DMS79 (cell line): ENCODE measurements around the gene ZYG11A.

Source experiments
- DNase-seq: peaks from one replicate; lab custom pipeline; 2025; lab: John Stamatoyannopoulos, UW

The ZYG11A gene

DNA sequence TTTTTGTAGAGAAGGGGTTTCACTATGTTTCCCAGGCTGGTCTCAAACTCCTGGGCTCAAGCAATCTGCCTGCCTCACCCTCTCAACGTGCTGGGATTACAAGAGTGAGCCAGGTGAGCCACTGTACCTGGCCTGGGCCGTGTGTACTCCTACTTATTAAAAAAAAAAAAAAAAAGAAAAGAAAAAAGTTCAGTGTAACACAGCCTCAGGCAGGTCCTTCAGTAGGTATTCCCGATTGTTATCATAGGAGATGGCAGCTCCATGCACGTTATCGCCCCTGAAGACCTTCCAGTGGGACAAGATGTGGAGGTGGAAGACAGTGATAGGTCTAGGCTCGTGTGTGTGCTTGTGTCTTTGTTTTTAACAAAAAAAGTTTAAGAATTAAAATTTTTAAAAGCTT is 75.6 kb downstream of the ZYG11A start:
- no peak for DNase-seq

DNA sequence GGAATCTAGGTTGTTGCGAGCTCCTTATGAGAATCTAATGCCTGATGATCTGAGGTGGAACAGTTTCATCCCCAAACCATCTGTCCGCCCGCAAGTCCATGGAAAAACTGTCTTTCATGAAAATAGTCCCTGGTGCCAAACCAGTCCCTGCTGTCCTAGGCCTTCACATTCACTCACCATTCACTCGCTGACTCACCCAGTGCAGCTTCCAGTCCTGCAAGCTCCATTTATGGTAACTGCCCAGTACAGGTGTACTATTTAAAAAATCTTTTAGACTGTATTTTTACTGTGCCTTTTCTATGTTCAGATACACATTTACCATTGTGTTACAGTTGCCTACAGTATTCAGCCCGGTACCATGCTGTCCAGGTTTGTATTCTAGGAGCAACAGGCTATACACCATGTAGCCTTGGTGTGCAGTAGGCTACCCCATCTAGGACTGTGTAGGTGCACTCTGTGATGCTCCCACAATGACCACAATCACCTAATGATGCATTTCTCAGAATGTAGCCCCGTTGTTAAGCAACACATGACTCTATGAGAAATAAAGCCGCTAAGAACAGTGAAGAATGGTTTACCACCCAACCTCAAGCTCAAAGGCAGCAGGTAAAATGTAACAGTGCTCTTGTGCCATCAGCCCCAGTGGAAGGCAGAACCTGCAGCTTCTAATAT is 76.6 kb downstream of the ZYG11A start:
- no peak for DNase-seq

DNA sequence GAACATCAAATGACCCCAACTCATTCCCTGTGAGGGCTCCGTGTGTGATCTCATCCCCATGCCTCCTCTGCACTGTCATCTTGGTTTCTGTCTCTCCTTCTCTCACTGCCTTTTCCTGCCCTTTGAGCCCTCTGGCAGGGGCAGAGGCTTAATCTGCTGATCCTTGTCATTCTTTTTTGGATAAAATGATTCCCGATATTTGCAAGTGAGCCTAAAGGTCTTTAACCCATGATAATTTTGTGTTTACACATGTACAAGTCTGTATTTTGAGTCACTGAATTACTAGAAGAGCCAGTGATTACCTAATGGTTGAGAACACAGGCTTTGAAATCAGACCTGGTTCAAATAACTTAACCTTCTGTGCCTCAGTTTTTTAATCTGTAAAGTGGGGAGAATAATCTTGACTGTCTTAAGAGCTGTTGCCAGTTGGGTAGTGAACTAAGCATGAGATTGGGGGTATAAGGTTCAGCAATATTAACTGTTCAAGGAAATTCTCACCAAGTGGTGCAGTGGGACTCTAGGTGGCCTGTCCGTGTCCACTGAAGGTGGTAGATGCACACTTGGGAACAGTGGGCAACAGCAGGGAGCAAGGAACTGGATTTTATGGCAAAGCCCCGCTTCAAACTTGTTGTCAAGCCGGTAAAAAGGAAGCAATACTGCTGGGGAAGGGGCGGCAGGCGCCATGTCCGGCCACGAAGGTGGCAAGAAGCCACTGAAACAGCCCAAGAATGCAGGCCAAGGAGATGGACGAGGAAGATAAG is 77.3 kb downstream of the ZYG11A start:
- DNase-seq: no peak

DNA sequence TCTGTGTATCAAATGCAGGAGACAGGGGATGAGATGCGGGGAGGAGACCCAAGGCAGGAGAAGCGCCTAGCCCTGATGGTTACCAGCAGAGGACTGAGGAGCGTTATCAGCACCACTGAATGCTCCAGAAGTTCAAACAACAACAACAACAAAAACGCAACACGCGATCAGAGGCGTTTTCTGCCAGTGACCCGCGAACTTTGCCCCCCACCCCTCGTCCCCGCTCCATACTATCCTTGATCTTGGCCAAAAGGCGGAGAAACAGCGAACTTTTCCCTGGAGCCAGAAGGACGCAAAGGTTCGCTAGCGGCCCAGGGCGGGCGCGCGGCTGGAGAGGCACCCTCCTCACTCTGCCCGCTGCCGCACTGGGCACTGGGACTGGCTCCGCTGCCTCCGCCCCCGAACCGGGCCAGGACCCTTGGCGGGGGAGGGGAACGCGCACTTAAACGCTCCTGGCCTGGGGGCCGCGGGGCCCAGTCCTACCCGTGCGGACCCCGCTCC is 78.3 kb downstream of the ZYG11A start:
- DNase-seq: no peak

DNA sequence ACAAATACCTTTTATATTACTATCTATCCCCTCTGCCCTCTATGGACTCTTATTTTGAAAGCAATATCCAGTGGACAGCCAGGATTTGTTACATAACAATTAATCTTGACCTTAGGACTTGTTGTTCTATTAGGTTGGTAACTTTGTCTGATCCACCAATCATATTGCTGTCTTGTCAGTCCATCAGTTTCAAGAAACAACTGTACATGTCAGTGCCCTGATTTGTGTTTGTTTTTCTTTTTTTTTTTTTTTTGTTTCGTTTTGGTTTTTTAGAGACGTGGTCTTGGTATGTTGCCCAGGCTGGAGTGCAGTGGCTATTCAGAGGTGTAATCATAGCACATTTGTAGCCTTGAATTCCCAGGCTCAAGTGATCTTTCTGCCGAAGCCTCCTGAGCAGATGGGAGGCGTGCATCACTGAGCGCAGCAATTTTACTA is 83.0 kb downstream of the ZYG11A start:
- peak; percentile 16 for DNase-seq

DNA sequence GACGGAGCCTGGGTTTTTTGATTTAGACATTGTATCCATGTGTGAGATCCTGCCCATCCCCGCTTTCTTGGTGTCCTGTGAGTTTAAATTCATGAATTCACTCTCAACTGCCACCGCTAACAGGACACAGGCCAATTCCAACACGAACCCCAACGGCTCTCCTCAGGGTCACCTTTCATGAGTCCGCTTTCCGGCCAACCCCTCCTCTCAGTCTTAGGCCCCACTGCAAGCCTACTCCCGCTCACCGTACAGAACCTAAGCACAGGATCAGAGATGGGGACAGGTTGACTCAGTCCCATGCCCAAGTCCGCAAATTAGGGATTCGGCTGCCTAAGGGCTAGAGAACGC is 84.3 kb downstream of the ZYG11A start:
- DNase-seq: no peak

DNA sequence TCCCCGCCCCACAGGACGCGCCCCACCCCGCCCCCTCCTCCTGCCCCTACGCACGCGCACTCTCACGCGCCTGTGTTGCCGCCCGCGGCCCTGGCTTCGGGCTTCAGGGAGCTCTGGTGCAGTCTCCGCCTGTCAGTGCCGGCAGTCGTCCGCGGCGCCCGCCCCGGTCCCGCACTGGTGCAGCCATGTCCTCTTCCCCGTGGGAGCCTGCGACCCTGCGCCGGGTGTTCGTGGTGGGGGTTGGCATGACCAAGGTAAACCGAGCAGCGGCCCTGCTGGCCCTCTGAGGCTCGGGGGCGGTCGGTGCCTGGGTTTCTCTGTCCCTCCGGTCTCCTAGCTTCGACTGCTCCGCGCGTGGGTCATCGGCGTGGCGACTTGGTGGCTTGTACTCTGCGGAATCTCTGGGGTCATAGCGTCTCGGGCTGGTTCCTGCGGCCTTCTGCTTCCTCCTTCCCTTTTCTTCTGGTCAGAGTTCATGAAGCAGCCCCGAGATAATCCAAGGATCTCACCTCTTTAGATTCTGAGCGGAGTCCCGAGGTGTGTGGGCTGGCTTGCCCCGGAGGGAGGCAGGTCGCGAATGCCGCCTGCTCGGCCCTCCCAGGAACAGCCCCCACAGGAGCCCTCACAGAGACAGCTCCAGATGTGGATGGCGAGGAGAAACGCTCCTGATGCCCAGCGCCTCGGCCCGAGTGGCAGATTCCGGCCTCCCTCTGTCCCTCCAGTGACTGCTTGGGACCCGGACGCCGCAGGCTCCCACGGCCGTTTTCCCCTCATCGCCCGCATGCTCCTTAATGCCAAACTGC is 84.9 kb downstream of the ZYG11A start, which contains the start of gene SCP2:
TSS of gene SCP2 (plus strand) at position 65 of the 803 bp plus-strand sequence. CDS start at position 186, 121 bp downstream.
- peak; percentile 42 for DNase-seq

DNA sequence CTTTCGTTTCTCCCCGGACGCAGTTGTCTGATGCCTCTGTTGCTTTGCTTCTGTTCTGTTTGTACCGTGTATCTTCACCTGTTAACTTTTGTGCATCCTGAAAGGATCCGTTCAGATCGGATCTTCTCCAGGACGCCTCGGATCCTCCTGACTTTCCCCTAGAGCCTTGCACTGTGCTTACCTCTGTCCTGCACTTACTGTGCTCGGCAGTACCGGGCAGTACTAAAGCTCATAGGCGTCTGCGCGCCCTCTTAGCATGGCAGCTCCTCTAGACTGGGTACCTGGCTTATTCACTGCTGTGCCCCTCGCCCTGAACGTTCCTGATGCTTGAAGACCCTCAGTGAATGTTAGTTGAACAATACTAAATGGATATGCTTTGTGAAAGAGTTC is 85.5 kb downstream of the ZYG11A start:
- DNase-seq: no peak

DNA sequence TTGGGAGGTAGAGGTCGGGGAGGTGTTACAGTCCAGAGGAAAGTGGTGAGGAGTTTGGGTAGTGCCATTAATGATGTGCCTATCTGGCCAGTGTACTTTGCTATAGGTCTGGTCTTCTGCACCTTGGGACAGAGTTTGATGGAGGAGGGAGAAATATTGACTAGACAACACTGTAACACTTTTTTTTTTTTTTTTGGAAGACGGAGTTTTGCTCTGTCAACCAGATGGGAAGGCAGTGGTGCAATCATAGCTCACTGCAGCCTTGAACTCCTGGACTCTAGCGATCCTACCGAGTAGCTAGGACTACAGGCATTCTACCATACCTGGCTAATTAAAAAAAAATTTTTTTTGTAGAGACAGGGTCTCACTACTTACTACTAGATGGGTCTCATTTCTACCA is 86.5 kb downstream of the ZYG11A start:
- DNase-seq: no peak

DNA sequence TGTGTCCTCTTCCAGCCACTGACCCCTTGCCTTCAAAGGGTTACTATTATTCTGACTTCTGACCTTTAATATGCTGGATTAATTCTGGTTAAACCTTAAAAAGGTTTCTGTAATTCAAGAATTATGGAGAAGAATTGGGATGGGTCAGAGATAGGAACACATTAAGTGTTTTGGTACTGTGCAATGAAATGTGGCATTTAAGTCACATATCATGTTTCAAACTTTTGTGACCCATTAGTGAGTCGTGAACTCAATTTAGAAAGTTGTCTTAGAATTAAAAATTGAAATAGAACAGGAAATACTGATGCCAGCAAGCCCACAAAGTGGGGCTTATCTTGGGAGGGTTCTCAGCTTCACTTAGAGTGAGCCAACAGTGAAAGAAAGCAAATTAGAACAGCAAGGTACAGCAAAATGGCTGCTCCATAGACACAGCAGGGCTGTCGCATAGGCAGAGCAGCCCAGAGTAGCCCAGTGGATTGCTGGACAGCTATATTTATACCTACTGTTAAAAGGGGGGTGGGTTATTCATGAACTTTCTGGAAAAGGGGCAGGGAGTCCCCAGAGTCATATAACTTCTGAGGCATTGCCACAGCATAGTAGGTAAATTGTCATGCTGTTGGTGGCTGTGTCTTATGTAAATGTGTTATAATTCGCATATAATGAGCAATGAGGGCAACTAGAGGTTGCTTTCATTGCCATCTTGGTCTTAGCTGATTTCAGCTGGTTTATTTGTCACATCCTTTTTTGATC is 95.0 kb downstream of the ZYG11A start:
- DNase-seq: no peak

DNA sequence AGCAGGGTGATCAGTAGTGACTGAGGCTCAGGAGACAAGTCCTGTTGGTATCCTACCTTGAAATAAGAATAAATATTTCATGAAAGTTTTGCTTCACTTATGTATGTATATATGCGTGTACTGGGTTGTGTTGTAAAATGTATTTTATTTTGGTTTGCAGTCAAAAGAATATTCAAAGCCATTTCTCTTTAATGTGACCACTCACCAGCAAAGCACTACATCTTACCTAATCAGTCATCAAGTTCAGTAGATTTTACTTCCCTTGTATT is 95.6 kb downstream of the ZYG11A start:
- no peak for DNase-seq

DNA sequence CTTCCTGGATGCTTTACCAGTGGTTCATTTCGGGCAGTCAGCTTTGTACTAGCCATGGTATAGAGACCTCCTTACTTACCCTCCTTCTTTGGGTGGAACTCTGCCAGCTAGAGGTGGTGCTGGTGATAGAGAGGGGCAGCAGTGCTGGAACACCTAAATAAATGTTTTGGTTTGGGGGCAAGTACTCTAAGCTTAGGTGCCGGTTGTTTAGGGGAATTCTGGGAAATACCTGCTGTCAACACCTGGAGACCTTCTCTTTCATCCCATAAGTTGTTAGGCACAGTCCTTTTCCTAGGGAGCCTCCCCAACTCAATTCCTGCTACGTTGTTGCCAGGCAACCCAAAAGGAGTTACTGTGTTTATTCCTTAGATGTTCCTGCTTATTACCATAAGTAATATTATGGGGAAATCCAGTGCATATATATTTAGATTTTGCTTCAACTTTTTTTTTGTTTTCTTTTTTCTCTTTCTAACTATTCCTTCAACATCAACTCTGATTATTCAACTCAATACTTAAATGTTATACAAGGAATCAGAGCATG is 101.4 kb downstream of the ZYG11A start:
- DNase-seq: no peak

DNA sequence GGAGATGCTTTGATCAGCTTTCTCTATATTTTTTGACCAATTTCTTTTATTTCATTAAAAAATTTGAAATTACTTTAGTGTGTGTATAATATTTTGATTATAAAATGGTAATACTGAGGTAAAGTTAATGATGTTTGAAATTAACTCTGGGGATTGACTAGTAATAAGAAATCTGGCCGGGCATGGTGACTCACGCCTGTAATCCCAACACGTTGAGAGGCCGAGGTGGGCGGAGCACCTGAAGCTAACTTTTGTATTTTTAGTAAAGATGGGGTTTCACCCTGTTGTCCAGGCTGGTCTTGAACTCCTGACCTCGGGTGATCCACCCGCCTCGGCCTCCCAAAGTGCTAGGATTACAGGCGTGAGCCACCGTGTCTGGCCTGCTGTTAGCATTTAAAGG is 102.0 kb downstream of the ZYG11A start:
- no peak for DNase-seq
